ENCODE data around the gene ARMC5.

Gene ARMC5

DNA sequence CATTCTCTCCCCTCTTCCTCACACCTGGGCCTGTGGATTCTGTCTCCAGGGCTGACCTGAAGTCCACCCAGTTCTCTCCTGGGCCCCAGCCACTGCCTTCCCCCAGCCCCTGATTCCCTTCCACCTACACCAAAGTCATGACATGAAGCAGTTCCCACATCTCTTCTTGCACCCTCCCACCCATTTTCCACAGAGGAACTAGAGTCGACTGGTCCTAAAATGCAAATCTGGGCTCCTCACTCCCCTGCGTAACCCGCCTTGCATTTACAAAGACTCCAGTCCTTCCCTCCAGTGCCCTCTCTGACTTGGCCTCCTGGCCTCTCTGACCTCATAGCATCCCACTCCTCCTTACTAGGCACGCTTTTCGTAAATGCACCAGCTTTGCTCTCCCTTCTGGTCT, 45.9 kb upstream of the ARMC5 start:
- TF ChIP-seq GLIS3 (CRISPR knock-in tag; IDR thresholded peaks at IDR 0.05) (no peak), ZFP30 (CRISPR knock-in tag; IDR thresholded peaks at IDR 0.05) (no peak), PPARA (CRISPR knock-in tag; IDR thresholded peaks at IDR 0.05; ENCODE audit: borderline replicate concordance) (no peak)
- TF ChIP-seq, protein P1, sequence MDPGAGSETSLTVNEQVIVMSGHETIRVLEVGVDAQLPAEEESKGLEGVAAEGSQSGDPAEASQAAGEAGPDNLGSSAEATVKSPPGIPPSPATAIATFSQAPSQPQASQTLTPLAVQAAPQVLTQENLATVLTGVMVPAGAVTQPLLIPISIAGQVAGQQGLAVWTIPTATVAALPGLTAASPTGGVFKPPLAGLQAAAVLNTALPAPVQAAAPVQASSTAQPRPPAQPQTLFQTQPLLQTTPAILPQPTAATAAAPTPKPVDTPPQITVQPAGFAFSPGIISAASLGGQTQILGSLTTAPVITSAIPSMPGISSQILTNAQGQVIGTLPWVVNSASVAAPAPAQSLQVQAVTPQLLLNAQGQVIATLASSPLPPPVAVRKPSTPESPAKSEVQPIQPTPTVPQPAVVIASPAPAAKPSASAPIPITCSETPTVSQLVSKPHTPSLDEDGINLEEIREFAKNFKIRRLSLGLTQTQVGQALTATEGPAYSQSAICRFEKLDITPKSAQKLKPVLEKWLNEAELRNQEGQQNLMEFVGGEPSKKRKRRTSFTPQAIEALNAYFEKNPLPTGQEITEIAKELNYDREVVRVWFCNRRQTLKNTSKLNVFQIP (CRISPR knock-in tag; IDR thresholded peaks at IDR 0.05; ENCODE audit: borderline replicate concordance, low read depth) = no peak
- TF ChIP-seq, protein P2, sequence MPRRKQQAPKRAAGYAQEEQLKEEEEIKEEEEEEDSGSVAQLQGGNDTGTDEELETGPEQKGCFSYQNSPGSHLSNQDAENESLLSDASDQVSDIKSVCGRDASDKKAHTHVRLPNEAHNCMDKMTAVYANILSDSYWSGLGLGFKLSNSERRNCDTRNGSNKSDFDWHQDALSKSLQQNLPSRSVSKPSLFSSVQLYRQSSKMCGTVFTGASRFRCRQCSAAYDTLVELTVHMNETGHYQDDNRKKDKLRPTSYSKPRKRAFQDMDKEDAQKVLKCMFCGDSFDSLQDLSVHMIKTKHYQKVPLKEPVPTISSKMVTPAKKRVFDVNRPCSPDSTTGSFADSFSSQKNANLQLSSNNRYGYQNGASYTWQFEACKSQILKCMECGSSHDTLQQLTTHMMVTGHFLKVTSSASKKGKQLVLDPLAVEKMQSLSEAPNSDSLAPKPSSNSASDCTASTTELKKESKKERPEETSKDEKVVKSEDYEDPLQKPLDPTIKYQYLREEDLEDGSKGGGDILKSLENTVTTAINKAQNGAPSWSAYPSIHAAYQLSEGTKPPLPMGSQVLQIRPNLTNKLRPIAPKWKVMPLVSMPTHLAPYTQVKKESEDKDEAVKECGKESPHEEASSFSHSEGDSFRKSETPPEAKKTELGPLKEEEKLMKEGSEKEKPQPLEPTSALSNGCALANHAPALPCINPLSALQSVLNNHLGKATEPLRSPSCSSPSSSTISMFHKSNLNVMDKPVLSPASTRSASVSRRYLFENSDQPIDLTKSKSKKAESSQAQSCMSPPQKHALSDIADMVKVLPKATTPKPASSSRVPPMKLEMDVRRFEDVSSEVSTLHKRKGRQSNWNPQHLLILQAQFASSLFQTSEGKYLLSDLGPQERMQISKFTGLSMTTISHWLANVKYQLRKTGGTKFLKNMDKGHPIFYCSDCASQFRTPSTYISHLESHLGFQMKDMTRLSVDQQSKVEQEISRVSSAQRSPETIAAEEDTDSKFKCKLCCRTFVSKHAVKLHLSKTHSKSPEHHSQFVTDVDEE (CRISPR knock-in tag; IDR thresholded peaks at IDR 0.05) = no peak
- TF ChIP-seq, protein P3, sequence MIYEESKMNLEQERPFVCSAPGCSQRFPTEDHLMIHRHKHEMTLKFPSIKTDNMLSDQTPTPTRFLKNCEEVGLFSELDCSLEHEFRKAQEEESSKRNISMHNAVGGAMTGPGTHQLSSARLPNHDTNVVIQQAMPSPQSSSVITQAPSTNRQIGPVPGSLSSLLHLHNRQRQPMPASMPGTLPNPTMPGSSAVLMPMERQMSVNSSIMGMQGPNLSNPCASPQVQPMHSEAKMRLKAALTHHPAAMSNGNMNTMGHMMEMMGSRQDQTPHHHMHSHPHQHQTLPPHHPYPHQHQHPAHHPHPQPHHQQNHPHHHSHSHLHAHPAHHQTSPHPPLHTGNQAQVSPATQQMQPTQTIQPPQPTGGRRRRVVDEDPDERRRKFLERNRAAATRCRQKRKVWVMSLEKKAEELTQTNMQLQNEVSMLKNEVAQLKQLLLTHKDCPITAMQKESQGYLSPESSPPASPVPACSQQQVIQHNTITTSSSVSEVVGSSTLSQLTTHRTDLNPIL (CRISPR knock-in tag; IDR thresholded peaks at IDR 0.05; ENCODE audit: low read depth) = no peak

DNA sequence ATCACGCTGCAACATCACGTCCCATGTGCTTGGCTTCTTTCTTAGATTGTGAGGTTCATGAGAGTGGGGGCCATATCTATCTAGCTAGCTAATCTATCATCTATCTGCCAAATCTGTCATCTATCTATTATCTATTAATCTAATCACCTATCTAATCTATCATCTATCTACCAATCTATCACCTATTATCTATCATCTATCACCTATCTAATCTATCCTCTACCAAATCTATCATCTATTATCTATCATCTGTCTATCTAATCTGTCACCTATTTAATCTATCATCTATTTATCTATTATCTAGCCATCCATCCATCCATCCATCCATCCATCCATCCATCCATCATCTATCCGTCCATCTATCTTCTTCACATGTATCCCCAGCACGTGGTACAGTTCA, 45.4 kb upstream of the ARMC5 start:
- no peak for TF ChIP-seq ZNF70 (CRISPR knock-in tag; IDR thresholded peaks at IDR 0.05)
- no peak for TF ChIP-seq ZNF565 (CRISPR knock-in tag; conservative IDR thresholded peaks at IDR 0.05; ENCODE audit: low read depth)
- no peak for TF ChIP-seq PPARA (CRISPR knock-in tag; IDR thresholded peaks at IDR 0.05; ENCODE audit: borderline replicate concordance)
- TF ChIP-seq, protein P3 (CRISPR knock-in tag; IDR thresholded peaks at IDR 0.05; ENCODE audit: low read depth) = no peak
- TF ChIP-seq TOX (CRISPR knock-in tag; IDR thresholded peaks at IDR 0.05; ENCODE audit: borderline replicate concordance) = no peak
- no peak for TF ChIP-seq ISL1 (CRISPR knock-in tag; IDR thresholded peaks at IDR 0.05)
- TF ChIP-seq, protein P4, sequence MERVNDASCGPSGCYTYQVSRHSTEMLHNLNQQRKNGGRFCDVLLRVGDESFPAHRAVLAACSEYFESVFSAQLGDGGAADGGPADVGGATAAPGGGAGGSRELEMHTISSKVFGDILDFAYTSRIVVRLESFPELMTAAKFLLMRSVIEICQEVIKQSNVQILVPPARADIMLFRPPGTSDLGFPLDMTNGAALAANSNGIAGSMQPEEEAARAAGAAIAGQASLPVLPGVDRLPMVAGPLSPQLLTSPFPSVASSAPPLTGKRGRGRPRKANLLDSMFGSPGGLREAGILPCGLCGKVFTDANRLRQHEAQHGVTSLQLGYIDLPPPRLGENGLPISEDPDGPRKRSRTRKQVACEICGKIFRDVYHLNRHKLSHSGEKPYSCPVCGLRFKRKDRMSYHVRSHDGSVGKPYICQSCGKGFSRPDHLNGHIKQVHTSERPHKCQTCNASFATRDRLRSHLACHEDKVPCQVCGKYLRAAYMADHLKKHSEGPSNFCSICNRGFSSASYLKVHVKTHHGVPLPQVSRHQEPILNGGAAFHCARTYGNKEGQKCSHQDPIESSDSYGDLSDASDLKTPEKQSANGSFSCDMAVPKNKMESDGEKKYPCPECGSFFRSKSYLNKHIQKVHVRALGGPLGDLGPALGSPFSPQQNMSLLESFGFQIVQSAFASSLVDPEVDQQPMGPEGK (CRISPR knock-in tag; IDR thresholded peaks at IDR 0.05; ENCODE audit: borderline replicate concordance) = no peak
- TF ChIP-seq, protein P2 (CRISPR knock-in tag; IDR thresholded peaks at IDR 0.05) = no peak
- no peak for TF ChIP-seq TCF4 (CRISPR knock-in tag; IDR thresholded peaks at IDR 0.05; ENCODE audit: borderline replicate concordance)
- TF ChIP-seq, protein P5, sequence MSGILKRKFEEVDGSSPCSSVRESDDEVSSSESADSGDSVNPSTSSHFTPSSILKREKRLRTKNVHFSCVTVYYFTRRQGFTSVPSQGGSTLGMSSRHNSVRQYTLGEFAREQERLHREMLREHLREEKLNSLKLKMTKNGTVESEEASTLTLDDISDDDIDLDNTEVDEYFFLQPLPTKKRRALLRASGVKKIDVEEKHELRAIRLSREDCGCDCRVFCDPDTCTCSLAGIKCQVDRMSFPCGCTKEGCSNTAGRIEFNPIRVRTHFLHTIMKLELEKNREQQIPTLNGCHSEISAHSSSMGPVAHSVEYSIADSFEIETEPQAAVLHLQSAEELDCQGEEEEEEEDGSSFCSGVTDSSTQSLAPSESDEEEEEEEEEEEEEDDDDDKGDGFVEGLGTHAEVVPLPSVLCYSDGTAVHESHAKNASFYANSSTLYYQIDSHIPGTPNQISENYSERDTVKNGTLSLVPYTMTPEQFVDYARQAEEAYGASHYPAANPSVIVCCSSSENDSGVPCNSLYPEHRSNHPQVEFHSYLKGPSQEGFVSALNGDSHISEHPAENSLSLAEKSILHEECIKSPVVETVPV (CRISPR knock-in tag; IDR thresholded peaks at IDR 0.05) = no peak
- TF ChIP-seq, protein P1 (CRISPR knock-in tag; IDR thresholded peaks at IDR 0.05; ENCODE audit: borderline replicate concordance, low read depth) = no peak
- TF ChIP-seq ZNF8 (CRISPR knock-in tag; IDR thresholded peaks at IDR 0.05) = no peak
- TF ChIP-seq OSR1 (CRISPR knock-in tag; IDR thresholded peaks at IDR 0.05) = no peak
- no peak for TF ChIP-seq ZC3H10 (CRISPR knock-in tag; IDR thresholded peaks at IDR 0.05)
- no peak for ATAC-seq

More for the DNA sequence above, 45.9 kb upstream of the ARMC5 start:
- no peak for ATAC-seq
